ENCODE measurements around the gene SRSF3.

Gene SRSF3

GRCh38 chr6:36623547-36624459 is 29.6 kb downstream of the SRSF3 start:
- DNase-seq (ENCODE audit: low read depth in 2 of 2): peak; percentile 73

DNA sequence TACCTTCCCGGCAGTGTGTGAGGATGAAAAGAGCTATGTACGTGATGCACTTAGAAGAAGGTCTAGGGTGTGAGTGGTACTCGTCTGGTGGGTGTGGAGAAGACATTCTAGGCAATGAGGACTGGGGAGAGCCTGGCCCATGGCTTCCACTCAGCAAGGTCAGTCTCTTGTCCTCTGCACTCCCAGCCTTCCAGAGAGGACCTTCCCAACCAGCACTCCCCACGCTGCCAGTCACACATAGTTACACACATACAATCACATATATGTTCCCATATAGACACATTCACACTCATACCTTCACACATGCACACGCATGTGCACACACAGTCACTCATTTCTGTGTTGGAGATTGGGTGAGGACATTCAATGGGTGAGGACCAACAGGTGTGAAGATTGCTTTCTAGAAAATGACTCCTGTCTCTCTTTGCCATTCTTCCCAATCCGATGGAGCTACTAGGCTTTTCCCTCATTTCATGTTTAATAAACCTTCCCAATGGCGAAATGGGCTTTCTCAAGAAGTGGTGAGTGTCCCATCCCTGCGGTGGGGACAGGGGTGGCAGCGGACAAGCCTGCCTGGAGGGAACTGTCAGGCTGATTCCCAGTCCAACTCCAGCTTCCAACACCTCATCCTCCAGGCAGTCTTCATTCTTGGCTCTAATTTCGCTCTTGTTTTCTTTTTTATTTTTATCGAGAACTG is 30.4 kb downstream of the SRSF3 start:
- DNase-seq (ENCODE audit: low read depth in 2 of 2): no peak

DNA sequence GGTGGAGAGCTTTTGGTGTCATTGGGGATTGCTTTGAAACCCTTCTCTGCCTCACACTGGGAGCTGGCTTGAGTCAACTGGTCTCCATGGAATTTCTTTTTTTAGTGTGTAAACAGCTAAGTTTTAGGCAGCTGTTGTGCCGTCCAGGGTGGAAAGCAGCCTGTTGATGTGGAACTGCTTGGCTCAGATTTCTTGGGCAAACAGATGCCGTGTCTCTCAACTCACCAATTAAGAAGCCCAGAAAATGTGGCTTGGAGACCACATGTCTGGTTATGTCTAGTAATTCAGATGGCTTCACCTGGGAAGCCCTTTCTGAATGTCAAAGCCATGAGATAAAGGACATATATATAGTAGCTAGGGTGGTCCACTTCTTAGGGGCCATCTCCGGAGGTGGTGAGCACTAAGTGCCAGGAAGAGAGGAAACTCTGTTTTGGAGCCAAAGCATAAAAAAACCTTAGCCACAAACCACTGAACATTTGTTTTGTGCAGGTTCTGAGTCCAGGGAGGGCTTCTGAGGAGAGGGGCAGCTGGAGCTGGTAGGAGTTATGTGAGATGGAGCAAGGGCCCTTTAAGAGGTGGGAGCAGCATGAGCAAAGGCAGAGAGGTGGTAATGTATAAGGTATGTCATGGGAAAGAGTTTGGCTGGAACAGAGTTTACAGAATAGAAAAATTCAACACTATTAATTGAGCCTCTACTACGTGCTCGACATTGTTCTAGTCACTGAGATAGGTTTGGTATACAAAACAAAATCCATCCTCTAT is 31.2 kb downstream of the SRSF3 start:
- DNase-seq (ENCODE audit: low read depth in 2 of 2): no peak

GRCh38 chr6:36626636-36627035 is 32.5 kb downstream of the SRSF3 start:
- no peak for DNase-seq (ENCODE audit: low read depth in 2 of 2)

GRCh38 chr6:36627141-36627540 is 33.0 kb downstream of the SRSF3 start:
- DNase-seq (ENCODE audit: low read depth in 2 of 2): no peak

GRCh38 chr6:36627801-36628246 is 33.7 kb downstream of the SRSF3 start:
- DNase-seq (ENCODE audit: low read depth in 2 of 2): no peak

DNA sequence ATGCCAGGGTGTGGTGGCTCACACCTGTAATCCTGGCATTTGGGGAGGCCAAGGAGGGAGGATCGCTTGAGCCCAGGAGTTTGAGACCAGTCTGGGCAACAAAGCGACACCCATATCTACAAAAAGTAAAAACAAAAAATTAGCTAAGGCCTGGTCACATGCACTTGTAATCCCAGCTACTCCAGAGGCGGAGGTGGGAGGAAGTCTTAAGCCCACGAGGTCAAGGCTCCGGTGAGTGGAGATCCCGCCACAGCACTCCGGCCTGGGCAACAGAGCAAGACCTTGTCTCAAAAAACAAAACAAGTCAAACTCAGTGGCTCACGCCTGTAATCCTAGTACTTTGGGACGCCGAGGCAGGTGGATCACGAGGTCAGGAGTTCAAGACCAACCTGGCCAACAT is 35.6 kb downstream of the SRSF3 start:
- no peak for DNase-seq (ENCODE audit: low read depth in 2 of 2)

- DNase-seq (ENCODE audit: low read depth in 2 of 2): no peak
Measured at GRCh38 chr6:36631326-36632011, 37.3 kb downstream of the SRSF3 start.

DNA sequence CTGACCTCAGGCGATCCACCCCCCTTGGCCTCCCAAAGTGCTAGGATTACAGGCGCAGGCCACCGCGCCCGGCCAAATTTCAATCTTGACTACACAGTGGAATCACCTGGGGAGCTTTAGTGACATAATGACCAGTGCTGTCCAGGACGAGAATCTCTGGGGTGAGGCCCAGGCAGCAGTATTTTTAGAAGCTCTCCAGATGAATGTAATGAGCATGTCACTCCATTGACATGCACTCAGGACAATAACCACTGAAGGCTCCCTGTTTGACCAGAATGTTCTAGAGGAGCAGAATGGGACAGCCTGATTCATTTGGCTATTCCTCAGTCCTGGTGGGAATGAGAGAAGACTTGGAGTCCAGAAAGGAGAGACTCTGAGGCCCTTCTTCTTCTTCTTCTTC is 39.2 kb downstream of the SRSF3 start:
- DNase-seq (ENCODE audit: low read depth in 2 of 2): no peak

DNA sequence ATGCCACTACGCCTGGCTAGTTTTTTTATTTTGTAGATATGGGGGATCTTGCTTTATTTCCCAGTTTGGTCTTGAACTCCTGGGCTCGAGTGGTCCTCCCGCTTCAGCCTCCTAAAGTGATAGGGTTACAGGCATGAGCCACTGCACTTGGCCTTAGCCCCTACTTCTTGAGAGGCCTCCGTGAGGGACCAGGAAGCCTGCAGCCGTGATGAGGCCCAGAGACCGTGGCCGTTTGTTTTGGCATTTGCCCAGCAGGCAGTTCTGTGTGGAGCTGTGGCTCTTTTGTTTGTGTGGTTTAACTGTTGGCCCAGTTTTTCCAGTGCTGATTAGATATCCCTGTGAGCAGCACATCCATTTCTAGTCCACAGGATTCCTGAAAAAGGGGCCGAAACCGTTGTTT is 39.8 kb downstream of the SRSF3 start:
- DNase-seq (ENCODE audit: low read depth in 2 of 2): no peak

- DNase-seq (ENCODE audit: low read depth in 2 of 2): no peak
Measured at GRCh38 chr6:36634317-36635108, 40.4 kb downstream of the SRSF3 start.

- DNase-seq (ENCODE audit: low read depth in 2 of 2): no peak
Measured at GRCh38 chr6:36636283-36636682, 42.1 kb downstream of the SRSF3 start.

DNA sequence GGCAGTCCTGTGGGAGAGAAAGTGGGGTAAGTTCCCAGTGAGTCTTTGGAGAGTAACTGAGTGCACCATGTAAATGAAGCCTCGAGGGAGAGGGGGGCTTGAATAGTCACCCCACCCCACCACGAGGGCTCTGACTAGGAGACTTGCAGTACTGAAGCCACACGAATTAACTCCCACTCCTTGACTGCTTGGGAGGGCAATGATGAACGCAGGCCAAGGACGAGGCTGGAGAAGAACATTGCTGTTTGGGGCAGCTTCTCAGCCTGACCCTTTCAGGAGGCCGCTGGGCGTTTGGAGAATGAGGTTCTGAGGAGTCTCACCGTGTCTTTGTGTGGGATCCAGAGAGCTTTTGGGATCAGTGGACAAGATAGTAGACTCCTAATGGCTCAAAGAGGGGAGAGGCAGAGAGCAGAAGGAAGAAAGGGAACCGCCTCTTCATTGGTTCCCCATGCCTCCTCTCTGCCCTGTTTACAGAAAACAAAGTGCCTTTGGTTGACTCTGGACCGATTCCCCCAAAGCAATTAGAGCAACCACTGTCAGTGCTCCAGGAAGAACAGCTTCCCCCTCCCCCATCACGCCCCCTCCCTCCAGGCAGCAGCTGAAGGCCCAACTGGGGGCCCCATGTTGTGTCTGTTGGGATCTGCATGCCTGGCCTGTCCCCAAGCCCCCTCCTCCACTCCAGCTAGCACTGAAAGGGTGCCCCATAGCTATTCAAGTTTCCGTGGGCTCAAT is 42.7 kb downstream of the SRSF3 start:
- DNase-seq (ENCODE audit: low read depth in 2 of 2): no peak

GRCh38 chr6:36638579-36638978 is 44.4 kb downstream of the SRSF3 start:
- no peak for DNase-seq (ENCODE audit: low read depth in 2 of 2)

DNA sequence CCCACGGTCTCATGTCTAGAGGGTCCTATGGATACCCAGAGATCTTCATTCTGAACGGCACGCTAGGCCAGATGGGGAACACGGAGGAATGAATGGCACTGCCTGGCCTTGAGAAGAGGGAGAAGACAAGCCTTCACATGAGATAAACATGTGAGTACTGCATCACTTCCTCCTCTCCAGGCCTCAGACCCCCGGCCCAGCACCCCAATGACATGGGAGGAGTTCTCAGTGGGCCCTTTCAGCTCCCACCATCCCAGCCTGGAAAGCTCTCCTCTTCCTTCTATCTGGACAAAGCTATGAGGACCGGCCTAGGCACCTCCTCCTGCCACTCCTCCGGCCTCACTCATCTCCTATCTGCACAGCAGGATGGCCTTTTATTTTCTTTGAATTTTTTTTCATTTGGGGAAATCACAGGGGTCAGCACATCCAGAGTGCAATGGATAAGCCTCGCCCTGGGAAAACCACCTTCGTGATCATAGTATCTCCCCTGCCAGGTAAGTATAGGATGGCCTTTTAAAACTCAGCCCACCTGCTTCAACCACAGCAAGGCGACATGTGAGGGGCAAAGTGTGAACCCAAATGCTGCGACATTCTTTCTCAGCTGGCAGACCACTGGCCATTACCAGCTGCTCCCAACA is 45.1 kb downstream of the SRSF3 start:
- DNase-seq (ENCODE audit: low read depth in 2 of 2): no peak

GRCh38 chr6:36641543-36641942 is 47.4 kb downstream of the SRSF3 start:
- DNase-seq (ENCODE audit: low read depth in 2 of 2): no peak

DNA sequence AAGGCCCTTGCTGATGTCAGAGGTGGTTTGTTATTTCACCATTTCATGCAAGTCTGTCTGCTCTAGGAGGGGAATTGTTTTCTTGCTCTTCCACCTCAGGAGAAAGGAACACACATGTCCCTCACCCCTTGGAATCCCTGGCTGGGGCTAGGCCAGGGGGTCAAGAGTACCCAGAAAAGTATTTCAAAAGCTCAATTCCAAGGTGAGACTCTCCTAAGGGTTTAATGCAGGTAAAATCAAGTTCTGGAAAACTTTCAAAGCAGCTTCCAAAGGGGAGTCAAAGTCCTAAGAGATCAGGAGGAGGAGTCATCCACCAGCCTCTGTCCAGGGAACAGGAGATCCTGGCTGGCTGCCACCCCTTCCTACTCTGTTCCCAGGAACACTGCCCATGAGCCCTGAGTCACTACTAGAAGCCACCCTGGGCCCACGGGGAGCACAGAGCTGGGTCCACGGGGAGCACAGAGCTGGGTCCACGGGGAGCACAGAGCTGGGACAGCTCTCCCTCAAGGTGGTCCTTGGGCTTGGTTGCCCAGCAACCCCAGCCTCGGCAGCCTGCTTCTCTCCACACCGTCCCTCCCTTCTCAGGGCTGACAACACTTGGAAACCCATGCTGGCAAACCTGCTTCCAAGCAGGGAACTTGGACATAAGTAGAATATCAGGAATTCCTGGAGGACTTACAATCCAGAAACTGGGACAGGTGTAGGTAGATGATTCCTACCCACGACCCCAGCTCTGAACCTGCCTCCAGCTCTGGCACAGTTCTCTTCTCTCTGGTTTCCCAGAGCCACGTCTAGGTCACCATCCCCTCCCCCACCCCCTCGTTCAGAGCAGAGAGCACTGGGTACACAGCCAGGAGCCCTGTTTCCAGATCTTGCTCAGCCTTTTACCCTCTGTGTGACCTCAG is 49.0 kb downstream of the SRSF3 start:
- no peak for DNase-seq (ENCODE audit: low read depth in 2 of 2)

- no peak for DNase-seq (ENCODE audit: low read depth in 2 of 2)
Measured at GRCh38 chr6:36643977-36644376, 49.8 kb downstream of the SRSF3 start.

DNA sequence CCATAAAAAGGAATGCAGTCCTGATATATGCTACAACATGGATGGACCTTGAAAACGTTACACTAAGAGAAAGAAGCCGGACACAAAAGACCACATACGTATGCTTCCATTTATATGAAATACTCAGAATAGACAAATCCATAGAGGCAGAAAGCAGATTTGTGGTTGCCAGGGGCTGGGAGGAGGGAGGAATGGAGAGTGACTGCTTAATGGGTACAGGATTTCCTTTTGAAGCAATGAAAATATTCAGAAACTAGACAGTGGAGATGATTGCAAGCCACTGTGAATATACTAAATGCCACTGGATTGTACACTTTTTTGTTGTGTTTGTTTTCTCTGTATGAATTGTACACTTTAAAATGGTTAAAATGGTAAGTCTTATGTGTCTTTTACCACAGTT is 54.9 kb downstream of the SRSF3 start:
- no peak for DNase-seq (ENCODE audit: low read depth in 2 of 2)
